Neutrophil (primary cell): ENCODE data around the gene TMPRSS11E.

Source experiments
- H3K27ac ChIP-seq: fragments of 200-600 bp; sonication (generic); 2 replicates; pipeline ENCODE4 v1.5.1; 2016; ENCODE audit warnings: mild to moderate bottlenecking, moderate library complexity
- H3K27me3 ChIP-seq: fragments of 200-600 bp; sonication (generic); 2 replicates; pipeline ENCODE4 v1.6.0; 2016; ENCODE audit warnings: mild to moderate bottlenecking
- H3K36me3 ChIP-seq: fragments of 200-600 bp; sonication (generic); 2 replicates; pipeline ENCODE4 v1.5.1; 2017
- H3K4me1 ChIP-seq, 2 experiments: fragments of 200-600 bp in 1 of 2; sonication (generic) in 1 of 2; 1 replicate in 1 of 2; 2 replicates in 1 of 2; pipeline versions ENCODE4 v1.5.1 to v1.6.1; 2013 to 2016; ENCODE audit warnings: low read depth in 1 of 2, low read length in 1 of 2, mild to moderate bottlenecking in 1 of 2, moderate library complexity in 1 of 2; ENCODE audit not compliant: control insufficient read depth in 1 of 2, insufficient read depth in 1 of 2
- H3K4me3 ChIP-seq, 2 experiments: fragments of 200-600 bp in 1 of 2; sonication (generic) in 1 of 2; 1 replicate in 1 of 2; 2 replicates in 1 of 2; pipeline ENCODE4 v1.5.1; 2013 to 2016; ENCODE audit warnings: low read depth in 1 of 2, low read length in 1 of 2, mild to moderate bottlenecking in 1 of 2, moderate library complexity in 1 of 2
- H3K9me3 ChIP-seq: fragments of 200-600 bp; sonication (generic); 2 replicates; pipeline ENCODE4 v1.5.1; 2016
- CTCF ChIP-seq: fragments of 200-600 bp; sonication (generic); IDR thresholded peaks from 2 replicates; pipeline ENCODE4 v1.5.1; 2016; ENCODE audit warnings: antibody characterized with exemption

Gene TMPRSS11E

GRCh38 chr4:68430337-68430736 lies 16.9 kb upstream of the TMPRSS11E start:
- Histone ChIP-seq H3K4me3 (no peak overlapping the region), H3K9me3 (no peaks in the 10 kb centered on the region), H3K27me3 (no peaks in the 10 kb centered on the region), H3K36me3 (no peaks in the 10 kb centered on the region), H3K4me1 (no peaks in the 10 kb centered on the region), H3K27ac (no peak overlapping the region)
- no peak for TF ChIP-seq CTCF

DNA sequence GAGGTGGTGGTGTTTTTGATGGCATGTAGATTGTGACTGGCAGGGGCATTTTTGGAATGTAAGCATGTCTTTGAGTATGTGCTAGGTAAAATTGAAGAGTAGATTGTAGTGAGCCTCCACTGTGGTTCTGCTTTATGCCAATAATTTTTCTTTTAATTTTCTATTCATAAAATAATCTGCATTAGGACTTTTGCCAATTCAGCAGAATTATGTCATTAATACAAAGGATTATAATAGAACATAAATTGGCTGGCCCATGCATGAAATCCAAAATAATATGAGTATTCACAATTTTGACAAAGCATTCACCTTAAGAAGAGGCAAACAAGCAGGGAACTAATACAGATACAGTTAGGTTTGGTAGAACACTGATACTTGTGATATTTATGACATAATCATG lies 14.9 kb upstream of the TMPRSS11E start:
- Histone ChIP-seq H3K4me1 (no peaks in the 10 kb centered on the region), H3K4me3 (no peak overlapping the region), H3K27me3 (no peaks in the 10 kb centered on the region), H3K36me3 (no peaks in the 10 kb centered on the region), H3K9me3 (no peaks in the 10 kb centered on the region), H3K27ac (no peak overlapping the region)
- no peak for TF ChIP-seq CTCF

GRCh38 chr4:68433582-68433981 lies 13.7 kb upstream of the TMPRSS11E start:
- no peaks in the 10 kb centered on the region for H3K9me3 ChIP-seq

DNA sequence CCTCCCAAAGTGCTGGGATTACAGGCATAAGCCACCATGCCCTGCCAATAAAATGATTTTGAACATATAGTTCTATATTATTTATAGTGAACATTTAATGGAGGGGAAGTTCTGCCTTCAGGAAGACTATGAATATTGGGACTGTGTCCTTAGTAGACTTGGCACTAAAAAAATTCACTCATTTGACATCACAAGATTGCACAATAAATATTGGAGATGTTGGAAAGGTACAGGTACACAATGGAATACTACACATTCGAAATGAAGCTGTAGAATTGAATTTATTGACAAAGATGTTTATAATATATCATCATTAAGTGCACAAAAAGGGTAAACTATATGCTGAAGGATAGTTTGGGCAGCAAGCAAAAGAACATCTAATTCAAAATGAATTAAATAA lies 13.0 kb upstream of the TMPRSS11E start:
- no peak for TF ChIP-seq CTCF
- no peaks in the 10 kb centered on the region for H3K4me1 ChIP-seq
- H3K4me3 ChIP-seq = no peak overlapping the region
- H3K36me3 ChIP-seq = no peaks in the 10 kb centered on the region
- H3K9me3 ChIP-seq = no peaks in the 10 kb centered on the region
- H3K27me3 ChIP-seq = no peaks in the 10 kb centered on the region
- H3K27ac ChIP-seq = no peak overlapping the region

More at GRCh38 chr4:68433582-68433981, 13.7 kb upstream of the TMPRSS11E start:
- Histone ChIP-seq H3K27me3 (no peaks in the 10 kb centered on the region), H3K36me3 (no peaks in the 10 kb centered on the region), H3K27ac (no peak overlapping the region), H3K4me1 (no peaks in the 10 kb centered on the region), H3K4me3 (no peak overlapping the region)
- TF ChIP-seq CTCF = no peak

GRCh38 chr4:68434836-68435235 lies 12.4 kb upstream of the TMPRSS11E start:
- Histone ChIP-seq H3K36me3 (no peaks in the 10 kb centered on the region), H3K4me3 (no peak overlapping the region), H3K27me3 (no peaks in the 10 kb centered on the region), H3K9me3 (no peaks in the 10 kb centered on the region), H3K4me1 (no peaks in the 10 kb centered on the region), H3K27ac (no peak overlapping the region)
- no peak for TF ChIP-seq CTCF

- Histone ChIP-seq H3K9me3 (no peaks in the 10 kb centered on the region), H3K27me3 (no peaks in the 10 kb centered on the region), H3K4me3 (no peak overlapping the region), H3K36me3 (no peaks in the 10 kb centered on the region), H3K27ac (no peak overlapping the region), H3K4me1 (no peaks in the 10 kb centered on the region)
- no peak for TF ChIP-seq CTCF
Observed at GRCh38 chr4:68445111-68445510, 2.2 kb upstream of the TMPRSS11E start.
